NB4 (cell line): ENCODE data around the gene TTC39B.

Experiments
- DNase-seq: peaks from one replicate; pipeline ENCODE4 v3.0.0; 2010; ENCODE audit warnings: low read depth
- H3K4me3 ChIP-seq: one replicate; pipeline ENCODE4 v1.5.1; 2011; ENCODE audit warnings: mild to moderate bottlenecking, low read depth, low read length, moderate library complexity
- CTCF ChIP-seq: IDR thresholded peaks from one replicate; pipeline ENCODE4 v1.5.1; 2012; ENCODE audit warnings: low read depth, low read length
- MYC ChIP-seq: IDR thresholded peaks from 2 replicates; pipeline ENCODE4 v1.6.1; 2011; ENCODE audit warnings: low read depth, low read length
- POLR2A ChIP-seq: IDR thresholded peaks from 2 replicates; pipeline ENCODE4 v1.6.1; 2011; ENCODE audit warnings: mild to moderate bottlenecking; ENCODE audit not compliant: insufficient read length; ENCODE audit errors: extremely low read depth
- TF ChIP-seq, protein P1 (sequence below): IDR thresholded peaks from 2 replicates; pipeline ENCODE4 v1.6.1; 2011; ENCODE audit warnings: low read depth, low read length

Gene TTC39B

DNA sequence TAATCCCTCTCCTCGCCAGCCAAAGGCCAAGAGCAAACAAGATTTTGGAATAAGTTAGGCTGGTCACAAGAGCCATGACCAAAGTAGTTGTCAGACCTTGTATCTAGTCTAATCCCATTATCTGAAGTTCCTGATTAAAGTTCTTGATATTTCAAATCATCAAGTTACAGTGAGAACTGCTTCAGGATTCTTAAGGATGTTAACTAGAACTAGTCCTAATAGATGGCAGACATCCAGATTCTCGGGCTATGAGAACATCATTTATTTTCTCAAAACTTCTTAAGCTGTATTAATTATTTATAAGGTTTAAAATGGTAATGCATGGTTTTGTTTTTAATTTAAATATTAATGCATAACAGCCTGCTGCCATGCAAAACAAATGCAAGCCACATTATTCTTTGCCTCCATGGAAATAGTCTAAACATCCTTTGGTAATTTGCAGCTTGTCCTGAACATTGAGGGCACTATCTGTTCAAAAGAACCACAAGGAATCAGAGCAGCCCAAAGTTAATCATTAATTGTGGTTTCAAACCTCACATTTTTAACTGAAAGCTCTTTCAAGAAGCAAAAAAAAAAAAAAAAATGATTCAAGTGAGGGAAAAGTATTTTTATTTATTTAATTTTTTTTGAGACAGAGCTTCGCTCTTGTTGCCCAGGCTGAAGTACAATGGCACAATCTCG is 95.1 kb downstream of the TTC39B start:
- TF ChIP-seq POLR2A (no peak), MYC (no peak), CTCF (no peak)
- TF ChIP-seq, protein P1, sequence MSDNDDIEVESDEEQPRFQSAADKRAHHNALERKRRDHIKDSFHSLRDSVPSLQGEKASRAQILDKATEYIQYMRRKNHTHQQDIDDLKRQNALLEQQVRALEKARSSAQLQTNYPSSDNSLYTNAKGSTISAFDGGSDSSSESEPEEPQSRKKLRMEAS, result no peak

DNA sequence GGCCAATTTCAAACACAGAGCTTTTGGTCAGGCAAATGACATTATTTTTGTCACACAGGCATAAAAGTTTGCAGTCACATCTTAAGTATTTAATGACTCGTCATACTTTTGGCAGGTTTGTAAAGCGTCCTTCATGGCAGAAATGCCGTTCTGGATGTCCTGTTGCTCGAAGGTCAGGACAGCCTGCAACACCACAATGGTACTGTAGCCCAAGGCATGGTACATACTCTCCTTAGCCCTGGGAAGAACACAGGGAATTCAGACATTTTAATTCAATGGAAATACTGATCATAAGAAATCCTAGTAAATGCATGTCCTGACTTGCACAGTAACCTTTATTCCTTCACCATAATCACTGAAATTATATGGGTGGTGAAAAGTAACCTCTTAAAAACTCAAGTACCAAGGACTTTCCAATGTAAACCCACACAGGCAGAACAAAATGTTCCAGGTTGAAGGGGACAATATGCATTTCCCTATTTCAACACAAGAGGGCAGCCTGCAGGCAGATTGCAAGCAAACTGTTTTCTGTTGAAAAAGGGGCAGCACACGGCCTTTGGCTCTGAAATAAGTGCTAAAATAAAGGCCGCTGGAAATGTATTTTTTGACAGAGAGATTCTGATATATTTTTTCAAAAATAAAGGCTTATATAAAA is 95.7 kb downstream of the TTC39B start:
- DNase-seq, result peak; percentile 81
- peak; percentile 13; the same call in 1 of the 2 replicates for TF ChIP-seq MYC
- TF ChIP-seq, protein P1, result 0 out of 2 replicates have a peak, but pooled peaks have one; percentile 27
- no peak for TF ChIP-seq POLR2A
- TF ChIP-seq CTCF, result peak; percentile 96
- no peak overlapping the region for H3K4me3 ChIP-seq

More for the DNA sequence above, 95.1 kb downstream of the TTC39B start:
- DNase-seq, result no peak
- H3K4me3 ChIP-seq, result no peak overlapping the region

DNA sequence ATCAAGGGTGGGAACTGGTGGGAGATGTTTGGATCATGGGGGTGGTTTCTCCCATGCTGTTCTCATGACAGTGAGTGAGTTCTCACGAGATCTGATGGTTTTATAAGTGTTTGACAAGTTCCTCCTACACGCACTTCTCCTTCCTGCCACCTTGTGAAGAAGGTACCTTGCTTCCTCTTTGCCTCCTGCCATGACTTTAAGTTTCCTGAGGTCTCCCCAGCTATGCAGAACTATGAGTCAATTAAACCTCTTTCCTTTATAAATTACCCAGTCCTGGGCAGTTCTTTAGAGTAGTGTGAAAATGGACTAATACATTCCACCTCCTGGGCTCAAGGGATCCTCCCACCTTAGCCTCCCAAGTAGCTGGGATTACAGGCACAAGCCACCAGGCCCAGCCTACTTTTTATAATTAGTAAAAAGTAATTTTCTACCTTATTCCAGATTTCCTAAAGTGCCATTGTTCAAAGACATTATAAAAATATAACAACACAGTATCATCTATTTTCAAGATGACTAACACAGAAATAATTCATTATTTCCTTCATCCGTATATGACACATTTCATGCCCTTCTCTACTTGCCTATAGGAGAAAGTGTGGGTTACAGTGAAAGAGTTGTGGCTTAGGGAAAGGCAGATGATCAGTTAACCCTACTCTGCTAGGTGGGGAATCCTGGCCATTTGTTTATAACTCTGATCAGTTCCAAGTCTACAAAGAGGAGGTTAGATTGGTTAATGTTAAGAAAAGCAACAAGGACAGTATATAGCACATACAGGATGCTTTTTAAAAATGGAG is 99.9 kb downstream of the TTC39B start:
- TF ChIP-seq, protein P1, result no peak
- TF ChIP-seq MYC (no peak), CTCF (no peak), POLR2A (no peak)
- peak; percentile 38 for DNase-seq
- H3K4me3 ChIP-seq, result no peak overlapping the region

- DNase-seq, result no peak
- TF ChIP-seq POLR2A, result no peak
- TF ChIP-seq, protein P1, result no peak
- TF ChIP-seq MYC, result no peak
- TF ChIP-seq CTCF, result no peak
- H3K4me3 ChIP-seq, result no peak overlapping the region
Observed at GRCh38 chr9:15205632-15206420, 101.2 kb downstream of the TTC39B start.

DNA sequence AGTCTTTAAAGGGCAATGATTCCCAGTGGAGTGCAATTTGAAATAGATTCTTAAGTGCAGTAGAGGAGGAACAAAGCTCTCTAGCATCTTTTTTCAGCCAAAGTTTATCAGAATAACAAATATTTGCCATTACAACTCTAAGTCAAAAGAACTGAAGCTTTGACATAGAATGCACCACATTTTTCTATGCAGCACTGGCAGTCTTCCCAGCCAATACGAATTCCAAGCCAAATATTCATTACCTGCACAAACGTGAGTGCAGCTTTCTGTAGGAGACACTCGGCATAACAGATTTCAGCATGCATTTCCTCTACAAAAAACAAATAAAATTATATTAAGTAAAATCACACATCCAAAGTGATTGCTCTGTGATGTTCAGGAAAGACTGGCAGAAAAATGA is 103.4 kb downstream of the TTC39B start:
- no peak overlapping the region for H3K4me3 ChIP-seq
- no peak for TF ChIP-seq POLR2A
- no peak for TF ChIP-seq MYC
- no peak for TF ChIP-seq CTCF
- TF ChIP-seq, protein P1, result no peak
- no peak for DNase-seq
